HL-60 (cell line): ENCODE data around the gene ELAVL3.

Experiments used
- CTCF ChIP-seq: IDR thresholded peaks from one replicate; pipeline ENCODE4 v1.5.1; 2011; ENCODE audit warnings: low read length, control low read depth, inconsistent platforms; ENCODE audit not compliant: insufficient read depth
- POLR2AphosphoS5 ChIP-seq: IDR thresholded peaks from 2 replicates; pipeline ENCODE4 v1.6.1; 2012; ENCODE audit warnings: low read depth
- REST ChIP-seq: IDR thresholded peaks from 2 replicates; pipeline ENCODE4 v1.6.1; 2012; ENCODE audit warnings: low read depth; ENCODE audit not compliant: insufficient replicate concordance

GRCh38 chr19:11473725-11474124 is 7.1 kb downstream of the ELAVL3 start:
- no peak for TF ChIP-seq CTCF
- no peak for TF ChIP-seq REST
- no peak for TF ChIP-seq POLR2AphosphoS5
